HUES48 (cell line): Measurements from ENCODE around the gene SYMPK.
A peak's percentile ranks its signal among the peaks of the same experiment; 100 is the strongest.

Experiments
- H3K27ac ChIP-seq: one replicate; pipeline ENCODE4 v1.7.0; 2013; ENCODE audit warnings: low read depth, low read length, inconsistent platforms
- H3K27me3 ChIP-seq: 2 replicates; pipeline ENCODE4 v1.6.1; 2013; ENCODE audit warnings: mild to moderate bottlenecking, low read length; ENCODE audit not compliant: control insufficient read depth, insufficient read depth
- H3K36me3 ChIP-seq: 2 replicates; pipeline ENCODE4 v1.6.1; 2013; ENCODE audit warnings: low read length; ENCODE audit not compliant: control insufficient read depth, insufficient read depth
- H3K4me1 ChIP-seq: 2 replicates; pipeline ENCODE4 v1.6.1; 2013; ENCODE audit warnings: mild to moderate bottlenecking, low read length; ENCODE audit not compliant: control insufficient read depth, insufficient read depth
- H3K4me3 ChIP-seq: 2 replicates; pipeline ENCODE4 v1.5.1; 2013; ENCODE audit warnings: mild to moderate bottlenecking, low read depth, low read length
- H3K9ac ChIP-seq: 2 replicates; pipeline ENCODE4 v1.6.1; 2013; ENCODE audit warnings: mild to moderate bottlenecking, low read depth, low read length, moderate library complexity
- H3K9me3 ChIP-seq: 2 replicates; pipeline ENCODE4 v1.6.1; 2013; ENCODE audit warnings: low read length; ENCODE audit not compliant: control insufficient read depth, insufficient read depth

SYMPK gene

GRCh38 chr19:45774765-45775164 is 88.2 kb downstream of the SYMPK start:
- Histone ChIP-seq H3K27me3 (0 out of 2 replicates have a peak, but pooled peaks cover 1% of the 10 kb centered on the region), H3K36me3 (peaks cover 12% of the 10 kb centered on the region), H3K4me1 (peaks cover 15% of the 10 kb centered on the region), H3K27ac (no peak overlapping the region), H3K9ac (no peak overlapping the region), H3K9me3 (no peaks in the 10 kb centered on the region), H3K4me3 (no peak overlapping the region)

- Histone ChIP-seq H3K27me3 (no peaks in the 10 kb centered on the region), H3K9me3 (no peaks in the 10 kb centered on the region), H3K4me3 (no peak overlapping the region), H3K4me1 (peaks cover 9% of the 10 kb centered on the region; the same call in 1 of the 2 replicates), H3K9ac (no peak overlapping the region), H3K36me3 (peaks cover 12% of the 10 kb centered on the region), H3K27ac (no peak overlapping the region)
Measured at GRCh38 chr19:45773384-45773783, 89.6 kb downstream of the SYMPK start.

- no peak overlapping the region for H3K9ac ChIP-seq
- H3K36me3 ChIP-seq: peaks cover 12% of the 10 kb centered on the region
- no peaks in the 10 kb centered on the region for H3K27me3 ChIP-seq
- H3K9me3 ChIP-seq: no peaks in the 10 kb centered on the region
- peaks cover 9% of the 10 kb centered on the region; the same call in 1 of the 2 replicates for H3K4me1 ChIP-seq
- no peak overlapping the region for H3K4me3 ChIP-seq
- no peak overlapping the region for H3K27ac ChIP-seq
Measured at GRCh38 chr19:45772912-45773311, 90.0 kb downstream of the SYMPK start.

GRCh38 chr19:45772130-45772840 is 90.7 kb downstream of the SYMPK start:
- Histone ChIP-seq H3K27ac (peak overlapping the region; percentile 35), H3K36me3 (peaks cover 8% of the 10 kb centered on the region)

GRCh38 chr19:45771311-45771933 is 91.5 kb downstream of the SYMPK start:
- H3K27ac ChIP-seq: peak overlapping the region; percentile 35
- peaks cover 16% of the 10 kb centered on the region; the same call in 1 of the 2 replicates for H3K4me1 ChIP-seq
- no peaks in the 10 kb centered on the region for H3K27me3 ChIP-seq
- H3K36me3 ChIP-seq: no peaks in the 10 kb centered on the region
- peak overlapping the region; percentile 72 for H3K4me3 ChIP-seq
- 0 out of 2 replicates have a peak overlapping the region, but pooled peaks have one; percentile 26 for H3K9ac ChIP-seq
- H3K9me3 ChIP-seq: no peaks in the 10 kb centered on the region

More at GRCh38 chr19:45772130-45772840, 90.7 kb downstream of the SYMPK start:
- no peak overlapping the region for H3K9ac ChIP-seq
- H3K9me3 ChIP-seq: no peaks in the 10 kb centered on the region
- no peaks in the 10 kb centered on the region for H3K27me3 ChIP-seq
- no peak overlapping the region for H3K4me3 ChIP-seq
- peaks cover 9% of the 10 kb centered on the region; the same call in 1 of the 2 replicates for H3K4me1 ChIP-seq

- Histone ChIP-seq H3K36me3 (no peaks in the 10 kb centered on the region), H3K4me1 (peaks cover 18% of the 10 kb centered on the region; the same call in 1 of the 2 replicates), H3K4me3 (peak overlapping the region; percentile 72), H3K27ac (peak overlapping the region; percentile 98), H3K9ac (peak overlapping the region; percentile 76), H3K27me3 (no peaks in the 10 kb centered on the region), H3K9me3 (no peaks in the 10 kb centered on the region)
Measured at GRCh38 chr19:45770192-45771101, 92.5 kb downstream of the SYMPK start.

- peak overlapping the region; percentile 62 for H3K9ac ChIP-seq
- peak overlapping the region; percentile 72 for H3K4me3 ChIP-seq
- peaks cover 24% of the 10 kb centered on the region for H3K4me1 ChIP-seq
- H3K9me3 ChIP-seq: no peaks in the 10 kb centered on the region
- H3K27ac ChIP-seq: peak overlapping the region; percentile 98
- H3K36me3 ChIP-seq: no peaks in the 10 kb centered on the region
- no peaks in the 10 kb centered on the region for H3K27me3 ChIP-seq
Measured at GRCh38 chr19:45769821-45770191, 93.1 kb downstream of the SYMPK start.

- peak within 1 kb of the TSS; percentile 91 for H3K4me3 ChIP-seq
Measured at GRCh38 chr19:45768984-45769782, 93.8 kb downstream of the SYMPK start, which contains the start of gene SIX5. Gene SIX5 (minus strand): TSS chr19:45769252. CDS start chr19:45768844, 408 bp downstream.

GRCh38 chr19:45768655-45768983 is 94.3 kb downstream of the SYMPK start:
- no peaks in the 10 kb centered on the region for H3K27me3 ChIP-seq
- peak overlapping the region; percentile 91 for H3K4me3 ChIP-seq
- H3K4me1 ChIP-seq: peaks cover 36% of the 10 kb centered on the region
- H3K36me3 ChIP-seq: no peaks in the 10 kb centered on the region
- H3K27ac ChIP-seq: peak overlapping the region; percentile 99
- H3K9ac ChIP-seq: peak overlapping the region; percentile 96
- no peaks in the 10 kb centered on the region for H3K9me3 ChIP-seq

More at GRCh38 chr19:45768984-45769782, 93.8 kb downstream of the SYMPK start, which contains the start of gene SIX5:
- Histone ChIP-seq H3K27me3 (no peaks in the 10 kb centered on the region), H3K9ac (peak within 1 kb of the TSS; percentile 96), H3K27ac (peak within 1 kb of the TSS; percentile 99), H3K9me3 (no peaks in the 10 kb centered on the region), H3K4me1 (peaks cover 31% of the 10 kb centered on the region), H3K36me3 (no peaks in the 10 kb centered on the region)
